B cell (primary cell): Measurements from ENCODE around the gene HMG20B.

ENCODE experiments used
- EZH2 ChIP-seq: IDR thresholded peaks from 2 replicates; pipeline ENCODE4 v1.6.1; 2012; ENCODE audit warnings: borderline replicate concordance, low read depth, mild to moderate bottlenecking, moderate library complexity, low read length; ENCODE audit not compliant: insufficient read depth, poor library complexity, severe bottlenecking
- TF ChIP-seq, protein P1 (sequence below): fragments of 200-600 bp; IDR thresholded peaks from one replicate; pipeline ENCODE4 v1.8.0; 2022; ENCODE audit warnings: antibody characterized with exemption, mild to moderate bottlenecking

DNA sequence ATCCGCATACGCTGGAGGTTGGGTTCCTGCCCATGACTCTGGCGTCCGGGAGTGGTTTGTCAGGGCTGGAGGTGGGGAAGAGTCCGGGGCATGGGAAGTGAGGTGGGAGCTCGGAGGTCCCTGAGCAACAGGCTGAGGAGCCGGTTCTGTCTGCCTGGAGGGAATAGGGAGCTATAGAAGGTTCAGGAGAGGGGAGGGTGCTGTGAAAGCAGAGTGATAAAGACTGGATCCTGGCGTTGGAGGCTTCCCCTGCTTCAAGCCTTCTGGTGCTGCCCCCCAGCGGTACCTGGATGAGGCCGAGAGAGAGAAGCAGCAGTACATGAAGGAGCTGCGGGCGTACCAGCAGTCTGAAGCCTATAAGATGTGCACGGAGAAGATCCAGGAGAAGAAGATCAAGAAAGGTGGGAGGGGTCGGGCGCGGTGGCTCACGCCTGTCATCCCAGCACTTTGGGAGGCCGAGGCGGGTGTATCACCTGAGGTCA is 2.6 kb downstream of the HMG20B start:
- TF ChIP-seq, protein P1, sequence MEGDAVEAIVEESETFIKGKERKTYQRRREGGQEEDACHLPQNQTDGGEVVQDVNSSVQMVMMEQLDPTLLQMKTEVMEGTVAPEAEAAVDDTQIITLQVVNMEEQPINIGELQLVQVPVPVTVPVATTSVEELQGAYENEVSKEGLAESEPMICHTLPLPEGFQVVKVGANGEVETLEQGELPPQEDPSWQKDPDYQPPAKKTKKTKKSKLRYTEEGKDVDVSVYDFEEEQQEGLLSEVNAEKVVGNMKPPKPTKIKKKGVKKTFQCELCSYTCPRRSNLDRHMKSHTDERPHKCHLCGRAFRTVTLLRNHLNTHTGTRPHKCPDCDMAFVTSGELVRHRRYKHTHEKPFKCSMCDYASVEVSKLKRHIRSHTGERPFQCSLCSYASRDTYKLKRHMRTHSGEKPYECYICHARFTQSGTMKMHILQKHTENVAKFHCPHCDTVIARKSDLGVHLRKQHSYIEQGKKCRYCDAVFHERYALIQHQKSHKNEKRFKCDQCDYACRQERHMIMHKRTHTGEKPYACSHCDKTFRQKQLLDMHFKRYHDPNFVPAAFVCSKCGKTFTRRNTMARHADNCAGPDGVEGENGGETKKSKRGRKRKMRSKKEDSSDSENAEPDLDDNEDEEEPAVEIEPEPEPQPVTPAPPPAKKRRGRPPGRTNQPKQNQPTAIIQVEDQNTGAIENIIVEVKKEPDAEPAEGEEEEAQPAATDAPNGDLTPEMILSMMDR, result no peak
- TF ChIP-seq EZH2, result no peak
